Activated gamma-delta T cell (primary cell): Measurements from ENCODE around the gene FES.
A peak's percentile ranks its signal among the peaks of the same experiment; 100 is the strongest.

Experiments
- DNase-seq: peaks from one replicate; lab custom pipeline; 2025; lab: John Stamatoyannopoulos, UW

The FES gene

GRCh38 chr15:90876046-90876445, 8.3 kb upstream of the FES start:
- DNase-seq = no peak

GRCh38 chr15:90876512-90877170, 7.7 kb upstream of the FES start:
- no peak for DNase-seq

- no peak for DNase-seq
Observed at GRCh38 chr15:90877315-90877714, 7.0 kb upstream of the FES start.

- DNase-seq = no peak
Observed at GRCh38 chr15:90877996-90878395, 6.3 kb upstream of the FES start.

GRCh38 chr15:90878660-90879059, 5.6 kb upstream of the FES start:
- no peak for DNase-seq

GRCh38 chr15:90879730-90880366, 4.5 kb upstream of the FES start:
- DNase-seq = no peak

- no peak for DNase-seq
Observed at GRCh38 chr15:90880381-90881145, 3.7 kb upstream of the FES start.

GRCh38 chr15:90881181-90881977, 2.9 kb upstream of the FES start:
- no peak for DNase-seq

GRCh38 chr15:90881978-90882721, 2.2 kb upstream of the FES start:
- DNase-seq = no peak

- DNase-seq = no peak
Observed at GRCh38 chr15:90882781-90883525, 1.4 kb upstream of the FES start.

GRCh38 chr15:90883526-90883975, 753 bp upstream of the FES start:
- DNase-seq = no peak

- no peak for DNase-seq
Observed at GRCh38 chr15:90884719-90885431, 571 bp downstream of the FES start.

GRCh38 chr15:90885432-90886290, 1.4 kb downstream of the FES start:
- DNase-seq = peak; percentile 47

- DNase-seq = no peak
Observed at GRCh38 chr15:90886291-90886614, 1.9 kb downstream of the FES start.

- no peak for DNase-seq
Observed at GRCh38 chr15:90887037-90887481, 2.8 kb downstream of the FES start.

GRCh38 chr15:90889313-90889730, 5.0 kb downstream of the FES start:
- DNase-seq = no peak

- DNase-seq = no peak
Observed at GRCh38 chr15:90889736-90890456, 5.6 kb downstream of the FES start.

GRCh38 chr15:90890839-90891238, 6.5 kb downstream of the FES start:
- no peak for DNase-seq
